SK-N-SH (cell line): ENCODE measurements around the gene MVP. TPM values are rescaled to one million over a fixed set of nuclear protein-coding genes. Genes with fewer than 3 reads are reported as not detected.

ENCODE experiments used
- CTCF ChIA-PET: fragments of 300-600, 350-600 bp; formaldehyde crosslinking; extraction: SDS; loops from one replicate; lab custom pipeline; 2021; lab: Yijun Ruan, JAX
- POLR2A ChIA-PET: fragments of 350-600 bp; sonication (Branson Sonifier 250); formaldehyde crosslinking; extraction: SDS; loops from one replicate; lab custom pipeline; 2020; ENCODE audit warnings: antibody characterized with exemption, inconsistent platforms; lab: Yijun Ruan, JAX
- DNase-seq: peaks from one replicate; pipeline ENCODE4 v3.0.0; 2012
- H2AFZ ChIP-seq: fragments of 200-600 bp; sonication (generic); 2 replicates; pipeline ENCODE4 v1.8.1; 2016; ENCODE audit warnings: antibody characterized with exemption, mild to moderate bottlenecking, low read depth
- H3F3A ChIP-seq: fragments of 200-600 bp; sonication (generic); replicated peaks from 2 replicates; pipeline ENCODE3; 2016; ENCODE audit warnings: antibody characterized with exemption, mild to moderate bottlenecking; ENCODE audit not compliant: insufficient read depth
- H3K27ac ChIP-seq, 2 experiments: fragments of 200-500 bp in 1 of 2; fragments of 200-600 bp in 1 of 2; sonication (Bioruptor generic) in 1 of 2; sonication (generic), shearing (Covaris generic) in 1 of 2; 2 replicates each; pipeline versions ENCODE4 v1.5.1 to v1.6.1; 2014 to 2016; ENCODE audit warnings: low read depth in 2 of 2, inconsistent platforms in 1 of 2, low read length in 1 of 2, mild to moderate bottlenecking in 1 of 2, mixed read lengths in 1 of 2
- H3K27me3 ChIP-seq: fragments of 200-600 bp; sonication (generic), shearing (Covaris generic); 2 replicates; pipeline ENCODE4 v1.6.1; 2016; ENCODE audit warnings: mixed run types; ENCODE audit not compliant: insufficient read depth
- H3K36me3 ChIP-seq, 2 experiments: fragments of 200-500 bp in 1 of 2; fragments of 200-600 bp in 1 of 2; sonication (Bioruptor generic) in 1 of 2; sonication (generic) in 1 of 2; replicated peaks in 1 of 2; 2 replicates each; pipeline versions ENCODE3 to v1.5.1; 2014 to 2016; ENCODE audit warnings: low read length in 1 of 2, mild to moderate bottlenecking in 1 of 2; ENCODE audit not compliant: insufficient read depth in 2 of 2, control insufficient read depth in 1 of 2
- H3K4me1 ChIP-seq, 2 experiments: fragments of 200-500 bp in 1 of 2; fragments of 200-600 bp in 1 of 2; sonication (Bioruptor generic) in 1 of 2; sonication (generic), shearing (Covaris generic) in 1 of 2; 2 replicates each; pipeline versions ENCODE4 v1.5.1 to v1.6.1; 2014 to 2016; ENCODE audit warnings: low read depth in 1 of 2, low read length in 1 of 2, mixed run types in 1 of 2; ENCODE audit not compliant: insufficient read depth in 2 of 2, control insufficient read depth in 1 of 2
- H3K4me2 ChIP-seq: fragments of 200-600 bp; sonication (generic), shearing (Covaris generic); 2 replicates; pipeline ENCODE4 v1.6.1; 2017; ENCODE audit warnings: mixed run types
- H3K4me3 ChIP-seq, 2 experiments: fragments of 200-500 bp in 1 of 2; fragments of 200-600 bp in 1 of 2; sonication (Bioruptor generic) in 1 of 2; sonication (generic), shearing (Covaris generic) in 1 of 2; 2 replicates each; pipeline versions ENCODE4 v1.5.1 to v1.8.1; 2014 to 2016; ENCODE audit warnings: low read depth in 2 of 2, inconsistent platforms in 1 of 2, low read length in 1 of 2, mild to moderate bottlenecking in 1 of 2, mixed read lengths in 1 of 2, moderate library complexity in 1 of 2
- H3K79me2 ChIP-seq: fragments of 200-600 bp; sonication (generic); 2 replicates; pipeline ENCODE4 v1.8.1; 2017; ENCODE audit warnings: mild to moderate bottlenecking; ENCODE audit not compliant: insufficient read depth
- H3K9ac ChIP-seq: fragments of 200-600 bp; sonication (generic); 2 replicates; pipeline ENCODE4 v1.6.1; 2017; ENCODE audit warnings: mixed run types
- H3K9me2 ChIP-seq: fragments of 200-600 bp; sonication (generic); 2 replicates; pipeline ENCODE4 v1.6.1; 2017; ENCODE audit warnings: mixed run types
- H3K9me3 ChIP-seq: fragments of 200-600 bp; sonication (generic); 2 replicates; pipeline ENCODE4 v1.6.1; 2017; ENCODE audit warnings: mixed run types, mild to moderate bottlenecking, moderate library complexity
- H4K20me1 ChIP-seq: fragments of 200-600 bp; sonication (generic); 2 replicates; pipeline ENCODE4 v1.6.1; 2017; ENCODE audit warnings: mild to moderate bottlenecking, mixed run types; ENCODE audit not compliant: insufficient read depth
- FOSL2 ChIP-seq: IDR thresholded peaks from 2 replicates; pipeline ENCODE4 v1.4.0; 2012; ENCODE audit warnings: low read depth, mild to moderate bottlenecking, moderate library complexity, borderline replicate concordance
- GABPA ChIP-seq: IDR thresholded peaks from 2 replicates; pipeline ENCODE4 v1.4.0; 2012; ENCODE audit warnings: low read depth, mild to moderate bottlenecking
- GATA2 ChIP-seq: sonication (generic); formaldehyde crosslinking; IDR thresholded peaks from 2 replicates; pipeline ENCODE4 v1.5.0; 2020; ENCODE audit warnings: mild to moderate bottlenecking, missing genetic modification reagents
- NFIC ChIP-seq: IDR thresholded peaks from 2 replicates; pipeline ENCODE4 v1.4.0; 2012; ENCODE audit warnings: borderline replicate concordance
- NRF1 ChIP-seq: IDR thresholded peaks from 2 replicates; pipeline ENCODE4 v1.6.1; 2012; ENCODE audit warnings: low read depth, mild to moderate bottlenecking, low read length
- RAD21 ChIP-seq: IDR thresholded peaks from 2 replicates; pipeline ENCODE4 v1.6.1; 2012; ENCODE audit warnings: mild to moderate bottlenecking, low read length
- RXRA ChIP-seq: IDR thresholded peaks from 2 replicates; pipeline ENCODE4 v1.4.0; 2012; ENCODE audit warnings: low read depth, mild to moderate bottlenecking, borderline replicate concordance
- SMC3 ChIP-seq: IDR thresholded peaks from 2 replicates; pipeline ENCODE4 v1.6.1; 2012; ENCODE audit warnings: low read depth, low read length, improper control_type of control experiment
- TAF1 ChIP-seq: IDR thresholded peaks from 2 replicates; pipeline ENCODE4 v1.6.1; 2012; ENCODE audit warnings: low read depth, mild to moderate bottlenecking, low read length, moderate library complexity, borderline replicate concordance
- TCF12 ChIP-seq: IDR thresholded peaks from 2 replicates; pipeline ENCODE4 v1.4.0; 2012
- TEAD4 ChIP-seq: IDR thresholded peaks from 2 replicates; pipeline ENCODE4 v1.4.0; 2012; ENCODE audit warnings: mild to moderate bottlenecking, borderline replicate concordance; ENCODE audit not compliant: insufficient read depth
- YY1 ChIP-seq: IDR thresholded peaks from 2 replicates; pipeline ENCODE4 v1.4.0; 2012; ENCODE audit warnings: low read depth, mild to moderate bottlenecking
- ZBTB33 ChIP-seq: IDR thresholded peaks from 2 replicates; pipeline ENCODE4 v1.4.0; 2012; ENCODE audit warnings: low read depth, borderline replicate concordance
- WGBS: methylation state at CpG from one replicate; pipeline ENCODE4 v1.1.6; 2017; ENCODE audit warnings: low lambda C conversion rate; 5-methylcytosine and 5-hydroxymethylcytosine counted together
- polyA plus RNA-seq, 3 experiments: library from polyadenylated mRNA; depleted of rRNA; stranded (reverse); fragments of >200 nt; gene quantifications; 2 replicates each; pipeline ENCODE4 v1.2.3, GENCODE V29; 2012
- TF ChIP-seq, protein P1 (sequence below): IDR thresholded peaks from 2 replicates; pipeline ENCODE4 v1.6.1; 2012; ENCODE audit warnings: mild to moderate bottlenecking, low read depth, low read length, moderate library complexity
- TF ChIP-seq, protein P2 (sequence below): IDR thresholded peaks from 2 replicates; pipeline ENCODE4; 2012
- TF ChIP-seq, protein P3 (sequence below): IDR thresholded peaks from 2 replicates; pipeline ENCODE4 v1.4.0; 2012; ENCODE audit warnings: low read depth, borderline replicate concordance
- TF ChIP-seq, protein P4 (sequence below): fragments of 200-600 bp; sonication (generic); IDR thresholded peaks from 2 replicates; pipeline ENCODE4 v1.6.1; 2017; ENCODE audit warnings: antibody characterized with exemption, mild to moderate bottlenecking, moderate library complexity

The MVP gene
- polyA plus RNA-seq, 1 of the 3 experiments (the other 2 are of a cell fraction), result 222 TPM

GRCh38 chr16:29894352-29894751 lies 74.1 kb downstream of the MVP start:
- 76% methylated on average over 4 of the region's 4 CpGs for WGBS
- H3K9me3 ChIP-seq, result no peaks in the 10 kb centered on the region
- no peak overlapping the region for H3K4me2 ChIP-seq
- H3K9ac ChIP-seq, result no peak overlapping the region
- H3K4me1 ChIP-seq, result peaks cover 0 to 13% of the 10 kb centered on the region in 2 experiments; a peak in 1 of 4 replicates
- no peak overlapping the region for H3K27ac ChIP-seq
- H3K79me2 ChIP-seq, result no peaks in the 10 kb centered on the region
- TF ChIP-seq TAF1 (no peak), NFIC (no peak), TEAD4 (no peak), ZBTB33 (no peak), RAD21 (no peak)
- TF ChIP-seq, protein P1, sequence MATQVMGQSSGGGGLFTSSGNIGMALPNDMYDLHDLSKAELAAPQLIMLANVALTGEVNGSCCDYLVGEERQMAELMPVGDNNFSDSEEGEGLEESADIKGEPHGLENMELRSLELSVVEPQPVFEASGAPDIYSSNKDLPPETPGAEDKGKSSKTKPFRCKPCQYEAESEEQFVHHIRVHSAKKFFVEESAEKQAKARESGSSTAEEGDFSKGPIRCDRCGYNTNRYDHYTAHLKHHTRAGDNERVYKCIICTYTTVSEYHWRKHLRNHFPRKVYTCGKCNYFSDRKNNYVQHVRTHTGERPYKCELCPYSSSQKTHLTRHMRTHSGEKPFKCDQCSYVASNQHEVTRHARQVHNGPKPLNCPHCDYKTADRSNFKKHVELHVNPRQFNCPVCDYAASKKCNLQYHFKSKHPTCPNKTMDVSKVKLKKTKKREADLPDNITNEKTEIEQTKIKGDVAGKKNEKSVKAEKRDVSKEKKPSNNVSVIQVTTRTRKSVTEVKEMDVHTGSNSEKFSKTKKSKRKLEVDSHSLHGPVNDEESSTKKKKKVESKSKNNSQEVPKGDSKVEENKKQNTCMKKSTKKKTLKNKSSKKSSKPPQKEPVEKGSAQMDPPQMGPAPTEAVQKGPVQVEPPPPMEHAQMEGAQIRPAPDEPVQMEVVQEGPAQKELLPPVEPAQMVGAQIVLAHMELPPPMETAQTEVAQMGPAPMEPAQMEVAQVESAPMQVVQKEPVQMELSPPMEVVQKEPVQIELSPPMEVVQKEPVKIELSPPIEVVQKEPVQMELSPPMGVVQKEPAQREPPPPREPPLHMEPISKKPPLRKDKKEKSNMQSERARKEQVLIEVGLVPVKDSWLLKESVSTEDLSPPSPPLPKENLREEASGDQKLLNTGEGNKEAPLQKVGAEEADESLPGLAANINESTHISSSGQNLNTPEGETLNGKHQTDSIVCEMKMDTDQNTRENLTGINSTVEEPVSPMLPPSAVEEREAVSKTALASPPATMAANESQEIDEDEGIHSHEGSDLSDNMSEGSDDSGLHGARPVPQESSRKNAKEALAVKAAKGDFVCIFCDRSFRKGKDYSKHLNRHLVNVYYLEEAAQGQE, result no peak
- TF ChIP-seq, protein P2, sequence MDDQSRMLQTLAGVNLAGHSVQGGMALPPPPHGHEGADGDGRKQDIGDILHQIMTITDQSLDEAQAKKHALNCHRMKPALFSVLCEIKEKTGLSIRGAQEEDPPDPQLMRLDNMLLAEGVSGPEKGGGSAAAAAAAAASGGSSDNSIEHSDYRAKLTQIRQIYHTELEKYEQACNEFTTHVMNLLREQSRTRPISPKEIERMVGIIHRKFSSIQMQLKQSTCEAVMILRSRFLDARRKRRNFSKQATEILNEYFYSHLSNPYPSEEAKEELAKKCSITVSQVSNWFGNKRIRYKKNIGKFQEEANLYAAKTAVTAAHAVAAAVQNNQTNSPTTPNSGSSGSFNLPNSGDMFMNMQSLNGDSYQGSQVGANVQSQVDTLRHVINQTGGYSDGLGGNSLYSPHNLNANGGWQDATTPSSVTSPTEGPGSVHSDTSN, result no peak
- peaks cover 0 to 5% of the 10 kb centered on the region in 2 experiments for H3K36me3 ChIP-seq
- ChIA-PET CTCF (no interaction called here), POLR2A (no interaction called here)
- H2AFZ ChIP-seq, result no peak overlapping the region
- no peaks in the 10 kb centered on the region for H4K20me1 ChIP-seq
- no peaks in the 10 kb centered on the region for H3K9me2 ChIP-seq
- H3K27me3 ChIP-seq, result no peaks in the 10 kb centered on the region
- no peak for DNase-seq
- H3K4me3 ChIP-seq, result no peak overlapping the region
- peaks cover 7% of the 10 kb centered on the region for H3F3A ChIP-seq

- 0 out of 2 replicates have a peak, but pooled peaks cover 3% of the 10 kb centered on the region for H4K20me1 ChIP-seq
- TF ChIP-seq, protein P3, sequence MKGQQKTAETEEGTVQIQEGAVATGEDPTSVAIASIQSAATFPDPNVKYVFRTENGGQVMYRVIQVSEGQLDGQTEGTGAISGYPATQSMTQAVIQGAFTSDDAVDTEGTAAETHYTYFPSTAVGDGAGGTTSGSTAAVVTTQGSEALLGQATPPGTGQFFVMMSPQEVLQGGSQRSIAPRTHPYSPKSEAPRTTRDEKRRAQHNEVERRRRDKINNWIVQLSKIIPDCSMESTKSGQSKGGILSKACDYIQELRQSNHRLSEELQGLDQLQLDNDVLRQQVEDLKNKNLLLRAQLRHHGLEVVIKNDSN, result no peak
- TF ChIP-seq RXRA (no peak), GATA2 (CRISPR knock-in tag) (no peak), GABPA (no peak), FOSL2 (no peak), SMC3 (no peak), YY1 (no peak), TCF12 (no peak), NRF1 (no peak)
- TF ChIP-seq, protein P4, sequence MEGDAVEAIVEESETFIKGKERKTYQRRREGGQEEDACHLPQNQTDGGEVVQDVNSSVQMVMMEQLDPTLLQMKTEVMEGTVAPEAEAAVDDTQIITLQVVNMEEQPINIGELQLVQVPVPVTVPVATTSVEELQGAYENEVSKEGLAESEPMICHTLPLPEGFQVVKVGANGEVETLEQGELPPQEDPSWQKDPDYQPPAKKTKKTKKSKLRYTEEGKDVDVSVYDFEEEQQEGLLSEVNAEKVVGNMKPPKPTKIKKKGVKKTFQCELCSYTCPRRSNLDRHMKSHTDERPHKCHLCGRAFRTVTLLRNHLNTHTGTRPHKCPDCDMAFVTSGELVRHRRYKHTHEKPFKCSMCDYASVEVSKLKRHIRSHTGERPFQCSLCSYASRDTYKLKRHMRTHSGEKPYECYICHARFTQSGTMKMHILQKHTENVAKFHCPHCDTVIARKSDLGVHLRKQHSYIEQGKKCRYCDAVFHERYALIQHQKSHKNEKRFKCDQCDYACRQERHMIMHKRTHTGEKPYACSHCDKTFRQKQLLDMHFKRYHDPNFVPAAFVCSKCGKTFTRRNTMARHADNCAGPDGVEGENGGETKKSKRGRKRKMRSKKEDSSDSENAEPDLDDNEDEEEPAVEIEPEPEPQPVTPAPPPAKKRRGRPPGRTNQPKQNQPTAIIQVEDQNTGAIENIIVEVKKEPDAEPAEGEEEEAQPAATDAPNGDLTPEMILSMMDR, result no peak
- TF ChIP-seq, all 33 proteins: peak for 0
- ChIA-PET POLR2A (no interaction called here), CTCF (no interaction called here)
- Histone ChIP-seq H3K9me3 (no peaks in the 10 kb centered on the region), H3K36me3 (peaks cover 0 to 5% of the 10 kb centered on the region in 2 experiments), H3K9ac (no peak overlapping the region), H3K27me3 (no peaks in the 10 kb centered on the region), H3K27ac (no peak overlapping the region), H3K79me2 (peaks cover 11% of the 10 kb centered on the region), H3K9me2 (no peaks in the 10 kb centered on the region), H3K4me3 (no peak overlapping the region), H2AFZ (no peak overlapping the region), H3K4me2 (no peak overlapping the region), H3F3A (peaks cover 20% of the 10 kb centered on the region), H3K4me1 (peaks cover 0 to 19% of the 10 kb centered on the region in 2 experiments; a peak in 1 of 4 replicates)
- 79% methylated on average over 5 of the region's 15 CpGs for WGBS
- no peak for DNase-seq
Measured at GRCh38 chr16:29896841-29897240, 76.6 kb downstream of the MVP start.
